Measurements from ENCODE around the gene CEP44. TPM values are rescaled to one million over a fixed set of nuclear protein-coding genes. Genes with fewer than 3 reads are reported as not detected.

CEP44 gene, protein sequence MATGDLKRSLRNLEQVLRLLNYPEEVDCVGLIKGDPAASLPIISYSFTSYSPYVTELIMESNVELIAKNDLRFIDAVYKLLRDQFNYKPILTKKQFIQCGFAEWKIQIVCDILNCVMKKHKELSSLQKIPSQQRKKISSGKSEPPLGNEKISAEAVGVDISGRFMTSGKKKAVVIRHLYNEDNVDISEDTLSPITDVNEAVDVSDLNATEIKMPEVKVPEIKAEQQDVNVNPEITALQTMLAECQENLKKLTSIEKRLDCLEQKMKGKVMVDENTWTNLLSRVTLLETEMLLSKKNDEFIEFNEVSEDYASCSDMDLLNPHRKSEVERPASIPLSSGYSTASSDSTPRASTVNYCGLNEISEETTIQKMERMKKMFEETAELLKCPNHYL
- total RNA-seq = 19.6 and 21.1 TPM in 2 replicates

DNA sequence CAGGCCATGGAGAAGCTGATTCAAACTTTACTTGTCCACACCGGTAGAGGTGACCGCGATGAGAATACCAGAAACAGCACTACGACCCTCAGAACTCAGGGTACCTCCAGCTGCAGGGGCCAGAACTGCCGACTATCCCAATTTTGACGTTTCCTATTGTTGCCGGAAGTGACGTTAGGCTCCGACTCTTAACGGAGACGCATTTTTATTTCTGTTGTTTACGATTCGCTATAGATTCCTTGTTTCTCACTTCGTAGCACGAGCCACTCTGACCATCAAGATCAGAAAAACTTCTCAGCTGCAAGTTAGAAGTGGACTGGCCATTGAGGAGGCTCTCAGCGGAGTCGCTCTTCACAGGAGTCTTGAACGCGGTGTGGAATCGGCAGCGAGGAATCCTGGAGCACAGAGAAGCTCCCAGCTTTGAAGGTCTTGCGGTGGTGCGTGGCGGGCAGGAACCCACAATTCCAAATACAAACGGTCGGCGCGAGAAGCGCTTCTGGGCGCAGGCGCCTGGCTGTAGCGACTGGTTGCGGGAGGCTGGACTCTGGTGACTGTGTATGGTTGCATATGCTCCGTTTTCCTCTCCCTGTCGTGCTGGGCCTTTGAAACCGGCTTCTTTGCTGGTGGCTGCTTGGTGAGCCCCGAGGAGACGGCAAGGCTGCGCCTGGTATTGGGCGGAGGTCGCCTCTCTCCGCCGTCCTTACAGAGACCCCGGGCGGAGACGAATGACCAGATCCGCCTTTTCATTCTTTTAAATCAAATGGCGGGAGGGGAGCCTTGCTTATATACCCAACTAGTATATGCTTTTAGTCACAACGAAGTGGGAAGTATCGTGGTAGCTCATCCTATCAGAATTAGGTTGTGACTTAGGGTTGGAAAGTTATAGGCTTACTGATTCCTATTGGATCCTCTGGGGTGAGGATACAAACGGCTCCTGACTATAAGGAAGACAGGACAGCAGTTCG lies at the start of gene CEP44, which contains the start of gene FBXO8:
TSS of gene CEP44 (plus strand) at position 405 of the 965 bp plus-strand sequence. CDS start 15,211 bp downstream, outside the sequence.
TSS of gene FBXO8 (minus strand) at position 161 of the 965 bp plus-strand sequence. CDS start 20,575 bp downstream, outside the sequence.

Other genes with a start within 250 kb of the CEP44 start
- 34.1 and 48.5 TPM in 2 replicates for gene FBXO8, start 244 bp upstream of the CEP44 start, total RNA-seq
- gene HPGD, start 238.6 kb downstream of the CEP44 start, total RNA-seq = 0.19 and 0.28 TPM in 2 replicates